ENCODE results near the gene DHRS7C. TPM values are rescaled to one million over a fixed set of nuclear protein-coding genes. Genes with fewer than 3 reads are reported as not detected.

Gene DHRS7C
- total and polyA plus RNA-seq, 3 donors from 2014 or later, result 0.46 to 0.79 TPM; not detected in 1

DNA sequence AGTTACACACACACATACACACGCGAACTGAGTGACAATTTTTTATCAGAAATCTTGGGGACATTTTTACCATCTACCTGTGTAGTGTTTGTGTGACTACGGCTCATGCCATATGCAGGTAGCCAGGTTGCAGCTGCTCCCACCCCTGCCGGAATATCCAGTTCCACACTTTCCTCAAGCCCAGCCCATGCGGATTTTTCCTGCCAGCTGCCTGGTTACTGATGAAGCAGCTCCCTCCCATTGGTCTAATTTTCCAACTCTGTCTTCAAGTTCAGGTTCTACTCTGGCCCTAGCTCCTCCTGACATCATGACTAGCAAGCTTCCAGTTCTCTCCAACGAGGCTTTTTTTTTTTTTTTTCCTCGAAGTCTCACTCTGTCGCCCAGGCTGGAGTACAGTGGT lies 25.7 kb upstream of the DHRS7C start:
- Histone ChIP-seq H3K27me3 (no peaks in the 10 kb centered on the region), H3K36me3 (ENCODE audit: low read depth, missing control alignments) (no peaks in the 10 kb centered on the region), H3K4me1 (no peaks in the 10 kb centered on the region), H3K9me3 (no peaks in the 10 kb centered on the region), H3K4me3 (no peak overlapping the region), H3K27ac (no peak overlapping the region)
- peak; percentile 48 for DNase-seq
- TF ChIP-seq, protein P1, sequence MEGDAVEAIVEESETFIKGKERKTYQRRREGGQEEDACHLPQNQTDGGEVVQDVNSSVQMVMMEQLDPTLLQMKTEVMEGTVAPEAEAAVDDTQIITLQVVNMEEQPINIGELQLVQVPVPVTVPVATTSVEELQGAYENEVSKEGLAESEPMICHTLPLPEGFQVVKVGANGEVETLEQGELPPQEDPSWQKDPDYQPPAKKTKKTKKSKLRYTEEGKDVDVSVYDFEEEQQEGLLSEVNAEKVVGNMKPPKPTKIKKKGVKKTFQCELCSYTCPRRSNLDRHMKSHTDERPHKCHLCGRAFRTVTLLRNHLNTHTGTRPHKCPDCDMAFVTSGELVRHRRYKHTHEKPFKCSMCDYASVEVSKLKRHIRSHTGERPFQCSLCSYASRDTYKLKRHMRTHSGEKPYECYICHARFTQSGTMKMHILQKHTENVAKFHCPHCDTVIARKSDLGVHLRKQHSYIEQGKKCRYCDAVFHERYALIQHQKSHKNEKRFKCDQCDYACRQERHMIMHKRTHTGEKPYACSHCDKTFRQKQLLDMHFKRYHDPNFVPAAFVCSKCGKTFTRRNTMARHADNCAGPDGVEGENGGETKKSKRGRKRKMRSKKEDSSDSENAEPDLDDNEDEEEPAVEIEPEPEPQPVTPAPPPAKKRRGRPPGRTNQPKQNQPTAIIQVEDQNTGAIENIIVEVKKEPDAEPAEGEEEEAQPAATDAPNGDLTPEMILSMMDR (IDR thresholded peaks at IDR 0.05), result no peak
- TF ChIP-seq POLR2A (IDR thresholded peaks at IDR 0.05), result no peak
- WGBS, 2 donors, result 33 to 44% methylated on average over 8 of the region's 8 CpGs
- intact Hi-C loops (cut with DNase I; ENCODE audit: low total_unique reads), result no loop called here

DNA sequence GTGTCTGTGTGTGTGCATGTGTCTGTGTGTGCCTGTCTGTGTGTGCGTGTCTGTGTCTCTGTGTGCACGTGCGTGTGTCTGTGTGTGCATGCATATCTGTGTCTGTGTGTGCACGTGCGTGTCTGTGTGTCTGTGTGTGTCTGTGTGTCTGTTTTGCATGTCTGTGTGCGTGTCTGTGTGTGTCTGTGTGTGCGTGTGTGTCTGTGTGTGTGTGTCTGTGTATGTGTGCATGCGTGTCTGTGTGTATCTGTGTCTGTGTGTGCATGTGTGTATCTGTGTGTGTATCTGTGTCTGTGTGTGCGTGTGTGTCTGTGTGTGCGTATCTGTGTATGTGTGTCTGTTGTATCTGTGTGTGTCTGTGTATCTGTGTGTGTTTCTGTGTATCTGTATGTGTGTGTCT lies 25.1 kb upstream of the DHRS7C start:
- Histone ChIP-seq H3K4me3 (no peak overlapping the region), H3K4me1 (no peaks in the 10 kb centered on the region), H3K36me3 (ENCODE audit: low read depth, missing control alignments) (no peaks in the 10 kb centered on the region), H3K9me3 (no peaks in the 10 kb centered on the region), H3K27me3 (no peaks in the 10 kb centered on the region), H3K27ac (no peak overlapping the region)
- intact Hi-C loops (cut with DNase I; ENCODE audit: low total_unique reads), result no loop called here
- DNase-seq, result no peak
- WGBS, 2 donors, result 53 to 80% methylated on average over 5 to 10 of the region's 10 CpGs
- TF ChIP-seq POLR2A (IDR thresholded peaks at IDR 0.05), result no peak
- TF ChIP-seq, protein P1 (IDR thresholded peaks at IDR 0.05), result no peak

DNA sequence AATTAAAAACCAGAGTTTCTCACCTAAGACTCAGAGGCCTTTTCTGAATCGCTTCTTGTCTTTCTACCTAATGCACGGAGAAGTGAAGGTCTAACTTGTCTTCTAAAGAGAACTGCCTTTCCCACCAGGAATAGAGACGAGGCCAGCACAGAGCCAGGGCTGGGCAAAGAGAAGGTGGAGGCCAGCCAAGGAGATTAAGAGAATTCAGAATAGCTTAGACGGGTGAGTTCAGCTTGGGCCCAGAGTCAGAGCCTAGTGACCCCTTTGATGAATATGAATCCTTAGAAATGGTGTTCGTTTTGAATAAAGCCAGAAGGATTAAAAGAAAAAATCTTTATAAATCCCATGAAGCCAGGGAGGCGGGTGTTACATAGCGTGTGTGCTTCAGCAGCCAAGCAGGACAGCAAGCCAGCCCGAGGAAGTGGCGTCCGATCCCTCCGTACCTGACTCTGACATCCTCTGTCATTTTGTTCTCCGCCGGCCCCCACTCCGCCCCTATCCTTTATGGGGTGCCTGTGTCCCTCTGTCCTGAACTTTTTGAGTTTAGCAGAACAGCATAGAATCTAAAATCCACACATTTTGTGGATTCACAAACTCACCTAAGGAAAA lies 23.0 kb upstream of the DHRS7C start:
- Histone ChIP-seq H3K4me3 (no peak overlapping the region), H3K9me3 (no peaks in the 10 kb centered on the region), H3K27ac (no peak overlapping the region), H3K27me3 (no peaks in the 10 kb centered on the region), H3K4me1 (no peaks in the 10 kb centered on the region), H3K36me3 (ENCODE audit: low read depth, missing control alignments) (no peaks in the 10 kb centered on the region)
- no peak for TF ChIP-seq POLR2A (IDR thresholded peaks at IDR 0.05)
- TF ChIP-seq, protein P1 (IDR thresholded peaks at IDR 0.05), result no peak
- no peak for DNase-seq
- intact Hi-C loops (cut with DNase I; ENCODE audit: low total_unique reads), result no loop called here
- WGBS, 2 donors, result 81 to 90% methylated on average over 14 of the region's 14 CpGs

DNA sequence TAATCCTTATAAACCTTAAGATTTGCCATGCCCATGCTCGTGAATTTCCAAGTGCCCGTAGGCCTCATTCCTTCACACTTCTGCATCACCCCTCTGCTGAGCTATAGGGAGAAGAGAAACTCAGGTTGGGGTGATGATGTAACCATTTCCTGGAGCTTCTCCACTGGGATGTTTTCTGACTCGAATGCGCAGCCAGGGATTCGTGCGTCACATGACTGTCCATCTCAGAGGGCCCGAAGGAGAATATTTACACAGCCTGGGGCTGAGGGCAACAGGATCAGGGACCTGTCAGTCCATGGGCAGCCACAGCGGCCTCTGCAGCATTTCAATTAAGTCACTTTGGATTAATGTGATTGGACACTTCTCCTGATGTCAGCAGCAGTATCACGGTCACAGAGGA lies 21.8 kb upstream of the DHRS7C start:
- Histone ChIP-seq H3K27ac (no peak overlapping the region), H3K4me1 (no peaks in the 10 kb centered on the region), H3K4me3 (no peak overlapping the region), H3K36me3 (ENCODE audit: low read depth, missing control alignments) (no peaks in the 10 kb centered on the region), H3K9me3 (no peaks in the 10 kb centered on the region), H3K27me3 (no peaks in the 10 kb centered on the region)
- intact Hi-C loops (cut with DNase I; ENCODE audit: low total_unique reads), result no loop called here
- WGBS, 2 donors, result 86 to 93% methylated on average over 9 of the region's 9 CpGs
- TF ChIP-seq, protein P1 (IDR thresholded peaks at IDR 0.05), result no peak
- no peak for TF ChIP-seq POLR2A (IDR thresholded peaks at IDR 0.05)
- no peak for DNase-seq

DNA sequence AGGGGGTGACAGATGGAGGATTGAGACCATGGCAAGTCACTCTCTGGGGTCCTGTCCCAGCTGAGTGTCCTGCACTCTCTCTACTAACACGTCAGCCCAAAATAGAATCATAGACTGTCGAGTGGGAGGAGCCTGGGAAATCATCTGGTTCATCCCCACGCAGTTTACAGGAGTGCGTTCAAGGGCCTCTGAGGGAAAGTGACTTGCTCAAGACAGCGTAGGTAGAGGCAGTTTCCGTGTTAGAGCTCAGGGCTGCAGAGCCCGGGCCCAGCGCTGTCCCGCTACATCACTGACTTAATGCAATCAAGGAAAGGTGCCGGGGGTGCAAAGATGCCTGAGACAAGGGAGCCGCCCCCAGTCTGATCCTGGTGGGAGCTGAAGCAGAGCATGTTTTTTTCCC lies 20.1 kb upstream of the DHRS7C start:
- H3K27me3 ChIP-seq, result no peaks in the 10 kb centered on the region
- H3K4me3 ChIP-seq, result no peak overlapping the region
- no peaks in the 10 kb centered on the region for H3K36me3 ChIP-seq (ENCODE audit: low read depth, missing control alignments)
- no peaks in the 10 kb centered on the region for H3K4me1 ChIP-seq
- intact Hi-C loops (cut with DNase I; ENCODE audit: low total_unique reads), result no loop called here
- H3K9me3 ChIP-seq, result no peaks in the 10 kb centered on the region
- TF ChIP-seq, protein P1 (IDR thresholded peaks at IDR 0.05), result no peak
- no peak for TF ChIP-seq POLR2A (IDR thresholded peaks at IDR 0.05)
- DNase-seq, result no peak
- 81 to 87% methylated on average over 11 of the region's 11 CpGs for WGBS, 2 donors
- H3K27ac ChIP-seq, result no peak overlapping the region

All from testis (tissue), 3 donors.